GM18526 (cell line): ENCODE measurements around the gene PRR3.

Experiments used
- POLR2A ChIP-seq: IDR thresholded peaks from 3 replicates; pipeline ENCODE4 v1.6.1; 2011; ENCODE audit not compliant: insufficient read length; ENCODE audit errors: extremely low read depth

PRR3 gene

DNA sequence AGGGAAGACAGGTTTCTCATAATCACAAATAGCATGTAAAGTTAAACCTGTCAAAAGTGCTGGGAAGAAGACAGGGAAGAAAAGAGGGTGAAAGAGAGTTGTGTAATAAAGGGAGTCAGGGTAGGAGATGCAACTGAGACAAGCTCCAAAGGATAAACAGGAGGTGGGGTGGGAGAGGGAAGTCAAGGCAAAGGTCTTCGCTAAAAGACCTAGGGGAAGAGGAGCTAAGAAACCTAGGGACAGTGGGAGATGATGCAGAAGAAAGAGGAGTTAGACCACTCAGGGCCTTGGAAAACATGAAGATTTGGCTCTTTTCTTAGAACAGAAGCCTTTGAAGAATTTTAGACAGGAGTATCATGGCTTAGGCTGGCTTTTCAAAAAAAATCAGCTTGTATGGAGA lies 7.0 kb downstream of the PRR3 start:
- TF ChIP-seq POLR2A: no peak

- no peak for TF ChIP-seq POLR2A
These were observed 8.7 kb downstream of the PRR3 start for GRCh38 chr6:30565772-30566171.

- no peak for TF ChIP-seq POLR2A
These were observed 11.2 kb downstream of the PRR3 start for GRCh38 chr6:30568245-30568644.

GRCh38 chr6:30570263-30570662 lies 13.2 kb downstream of the PRR3 start:
- no peak for TF ChIP-seq POLR2A

DNA sequence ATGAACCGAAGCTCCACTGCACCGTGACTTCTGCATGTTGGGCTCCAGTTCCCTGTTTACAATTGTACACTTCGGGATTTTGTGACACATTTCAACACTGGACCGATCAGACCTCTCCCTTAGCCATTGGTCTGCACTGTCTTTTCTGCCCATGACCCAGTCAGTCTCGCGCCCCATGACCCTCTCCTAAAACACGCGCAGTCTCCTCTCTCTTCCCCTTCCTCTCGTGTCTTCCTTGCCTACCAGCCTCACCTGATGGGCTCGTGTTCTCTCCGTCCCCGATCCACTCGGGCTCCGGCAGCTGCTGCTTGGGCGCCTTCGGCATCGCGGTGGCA lies 13.6 kb downstream of the PRR3 start:
- TF ChIP-seq POLR2A: no peak

GRCh38 chr6:30571075-30571761 lies 14.1 kb downstream of the PRR3 start, which contains the start of gene ABCF1:
ABCF1 (plus strand) TSS chr6:30571442; CDS start chr6:30571488, 46 bp downstream.
- peak; percentile 92 for TF ChIP-seq POLR2A

GRCh38 chr6:30571762-30572082 lies 14.6 kb downstream of the PRR3 start:
- no peak for TF ChIP-seq POLR2A

DNA sequence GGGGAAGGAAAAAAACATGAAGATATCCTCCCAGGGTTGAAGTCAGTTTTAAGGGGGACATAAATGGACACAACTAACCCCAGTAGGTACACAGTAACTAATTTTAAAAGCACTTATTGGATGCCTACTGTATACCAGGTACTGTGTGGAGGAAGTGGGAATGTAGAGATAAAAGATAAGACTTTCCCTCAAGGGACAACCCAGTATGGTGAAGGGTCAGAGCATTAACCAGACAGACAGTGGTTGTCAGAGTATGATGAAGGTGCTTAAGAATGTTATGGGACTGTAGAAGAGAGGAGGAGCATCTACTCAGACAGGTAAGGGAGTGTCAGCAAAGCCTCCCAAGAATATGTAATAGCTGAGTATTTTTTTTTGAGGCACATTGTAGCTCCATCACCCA lies 15.1 kb downstream of the PRR3 start:
- TF ChIP-seq POLR2A: no peak

- no peak for TF ChIP-seq POLR2A
These were observed 16.0 kb downstream of the PRR3 start for GRCh38 chr6:30573113-30573512.

DNA sequence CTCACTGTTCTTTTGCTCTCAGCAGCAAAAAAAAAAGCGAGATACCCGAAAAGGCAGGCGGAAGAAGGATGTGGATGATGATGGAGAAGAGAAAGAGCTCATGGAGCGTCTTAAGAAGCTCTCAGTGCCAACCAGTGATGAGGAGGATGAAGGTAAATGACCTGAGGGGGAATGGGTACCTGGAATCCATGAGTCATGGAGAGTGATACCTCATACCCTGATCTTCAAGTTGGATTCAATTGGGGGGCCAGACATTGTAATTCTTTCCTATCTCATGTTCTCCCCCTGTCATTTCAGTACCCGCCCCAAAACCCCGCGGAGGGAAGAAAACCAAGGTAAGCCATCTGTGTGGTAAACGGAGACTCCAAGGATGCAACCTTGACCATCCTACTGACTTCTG lies 21.0 kb downstream of the PRR3 start:
- no peak for TF ChIP-seq POLR2A

DNA sequence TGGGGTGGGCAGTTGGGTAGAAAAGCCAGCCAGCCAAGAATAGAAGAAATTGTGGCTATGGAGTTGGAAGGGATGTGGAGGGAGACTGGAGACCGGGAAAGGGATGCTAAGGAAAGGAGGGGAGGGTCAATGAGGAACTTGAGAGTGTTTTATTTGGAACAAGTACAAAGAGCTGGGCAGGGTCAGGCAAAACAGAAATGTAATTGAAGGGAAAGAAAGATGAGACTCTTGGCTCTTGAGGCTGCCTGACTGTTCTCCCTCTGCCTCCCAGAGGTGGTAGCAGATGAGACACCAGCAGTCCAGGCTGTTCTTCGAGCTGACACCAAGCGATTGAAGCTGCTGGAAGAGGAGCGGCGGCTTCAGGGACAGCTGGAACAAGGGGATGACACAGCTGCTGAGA lies 26.8 kb downstream of the PRR3 start:
- no peak for TF ChIP-seq POLR2A

GRCh38 chr6:30589754-30590358 lies 32.8 kb downstream of the PRR3 start:
- TF ChIP-seq POLR2A: no peak

- TF ChIP-seq POLR2A: no peak
These were observed 33.4 kb downstream of the PRR3 start for GRCh38 chr6:30590509-30590908.

GRCh38 chr6:30591008-30591407 lies 33.9 kb downstream of the PRR3 start:
- no peak for TF ChIP-seq POLR2A

GRCh38 chr6:30592287-30592686 lies 35.2 kb downstream of the PRR3 start:
- no peak for TF ChIP-seq POLR2A

DNA sequence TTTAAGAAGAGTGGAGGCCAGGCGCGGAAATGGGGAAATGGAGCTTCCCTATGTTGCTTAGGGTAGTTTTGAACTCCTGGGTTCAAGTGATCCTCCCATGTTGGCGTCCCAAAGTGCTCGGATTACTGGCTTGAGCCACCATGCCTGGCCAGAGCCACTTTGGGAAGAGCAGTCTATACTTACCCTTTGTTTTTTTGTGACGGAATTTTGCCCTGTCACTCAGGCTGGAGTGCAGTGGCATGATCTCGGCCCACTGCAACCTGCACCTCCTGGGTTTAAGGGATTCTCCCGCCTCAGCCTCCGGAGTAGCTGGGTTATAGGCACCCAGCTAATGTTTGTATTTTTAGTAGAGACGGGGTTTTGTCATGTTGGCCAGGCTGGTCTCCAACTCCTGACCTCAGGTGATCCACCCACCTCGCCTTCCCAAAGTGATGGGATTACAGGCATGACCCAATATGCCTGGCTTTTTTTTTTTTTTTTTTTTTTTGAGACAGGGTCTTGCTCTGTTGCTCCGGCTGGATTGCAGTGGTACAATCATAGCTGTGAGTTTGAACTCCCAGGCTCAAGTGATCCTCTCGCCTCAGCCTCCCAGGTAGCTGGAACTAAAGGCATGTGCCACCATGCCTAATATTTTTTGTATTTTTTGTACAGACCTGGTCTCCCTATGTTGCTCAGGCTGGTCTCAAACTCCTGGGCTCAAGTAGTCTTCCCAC lies 42.0 kb downstream of the PRR3 start:
- TF ChIP-seq POLR2A: peak; percentile 10

- no peak for TF ChIP-seq POLR2A
These were observed 42.7 kb downstream of the PRR3 start for GRCh38 chr6:30599625-30600324.
